ENCODE measurements around the gene CNST.
A peak's percentile ranks its signal among the peaks of the same experiment; 100 is the strongest.
"Not testable (repeated sequence)": the region's sequence is repeated elsewhere in the genome, so short reads cannot be mapped to it uniquely, and the experiment has no call there.

CNST gene

DNA sequence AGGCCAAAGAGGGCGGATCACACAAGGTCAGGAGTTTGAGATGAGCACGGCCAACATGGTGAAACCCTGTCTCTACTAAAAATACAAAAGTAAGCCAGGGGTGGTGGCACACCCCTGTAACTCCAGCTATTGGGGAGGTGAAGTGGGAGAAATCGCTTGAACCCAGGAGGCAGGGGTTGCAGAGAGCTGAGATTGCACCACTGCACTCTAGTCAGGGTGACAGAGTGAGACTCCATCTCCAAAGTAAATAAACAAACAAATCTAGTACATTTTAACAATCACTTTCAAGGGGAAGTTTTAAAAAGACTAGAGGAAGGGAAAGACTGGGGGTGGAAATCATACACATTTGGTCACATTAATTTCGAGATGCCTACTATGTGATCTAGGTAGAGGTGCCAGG lies 6.9 kb upstream of the CNST start:
- peaks cover 77% of the 10 kb centered on the region for H3K36me3 ChIP-seq (ENCODE audit: control insufficient read depth, insufficient read depth, low read length)
- WGBS, 2 experiments (ENCODE audit: insufficient coverage in 2 of 2), result 100% methylated on average over 2 to 4 of the region's 4 CpGs
- no peak overlapping the region for H3K4me3 ChIP-seq (ENCODE audit: extremely low read depth, insufficient read depth, low read length, poor library complexity, severe bottlenecking)
- no peak overlapping the region for H3K27ac ChIP-seq (ENCODE audit: low read depth, low read length, severe bottlenecking)
- H3K4me1 ChIP-seq (ENCODE audit: control insufficient read depth, insufficient read depth, low read length, poor library complexity, severe bottlenecking), result no peaks in the 10 kb centered on the region
- H3K9me3 ChIP-seq (ENCODE audit: control insufficient read depth, low read length), result no peaks in the 10 kb centered on the region

DNA sequence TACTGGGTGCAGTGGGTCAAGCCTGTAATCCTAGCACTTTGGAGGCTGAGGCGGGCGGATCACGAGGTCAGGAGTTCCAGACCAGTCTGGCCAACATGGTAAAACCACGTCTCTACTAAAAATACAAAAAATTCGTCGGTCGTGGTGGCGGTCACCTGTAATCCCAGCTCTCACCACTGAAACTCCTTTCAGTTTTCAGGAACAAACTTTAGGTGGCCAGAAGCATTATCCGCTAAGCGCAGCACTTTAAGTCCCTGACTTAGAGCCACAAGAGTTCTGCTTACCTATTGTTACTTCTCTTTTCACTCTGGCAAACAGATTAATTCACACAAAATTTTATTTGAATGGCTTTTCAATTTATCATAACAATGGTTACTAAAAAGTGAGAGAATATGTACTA lies 5.4 kb upstream of the CNST start:
- WGBS, 2 experiments (ENCODE audit: insufficient coverage in 2 of 2), result 87 to 88% methylated on average over 10 of the region's 10 CpGs
- H3K9me3 ChIP-seq (ENCODE audit: control insufficient read depth, low read length); H3K4me1 ChIP-seq (ENCODE audit: control insufficient read depth, insufficient read depth, low read length, poor library complexity, severe bottlenecking); H3K27ac ChIP-seq (ENCODE audit: low read depth, low read length, severe bottlenecking); H3K4me3 ChIP-seq (ENCODE audit: extremely low read depth, insufficient read depth, low read length, poor library complexity, severe bottlenecking): not testable (repeated sequence)
- H3K36me3 ChIP-seq (ENCODE audit: control insufficient read depth, insufficient read depth, low read length), result peaks cover 70% of the 10 kb centered on the region

DNA sequence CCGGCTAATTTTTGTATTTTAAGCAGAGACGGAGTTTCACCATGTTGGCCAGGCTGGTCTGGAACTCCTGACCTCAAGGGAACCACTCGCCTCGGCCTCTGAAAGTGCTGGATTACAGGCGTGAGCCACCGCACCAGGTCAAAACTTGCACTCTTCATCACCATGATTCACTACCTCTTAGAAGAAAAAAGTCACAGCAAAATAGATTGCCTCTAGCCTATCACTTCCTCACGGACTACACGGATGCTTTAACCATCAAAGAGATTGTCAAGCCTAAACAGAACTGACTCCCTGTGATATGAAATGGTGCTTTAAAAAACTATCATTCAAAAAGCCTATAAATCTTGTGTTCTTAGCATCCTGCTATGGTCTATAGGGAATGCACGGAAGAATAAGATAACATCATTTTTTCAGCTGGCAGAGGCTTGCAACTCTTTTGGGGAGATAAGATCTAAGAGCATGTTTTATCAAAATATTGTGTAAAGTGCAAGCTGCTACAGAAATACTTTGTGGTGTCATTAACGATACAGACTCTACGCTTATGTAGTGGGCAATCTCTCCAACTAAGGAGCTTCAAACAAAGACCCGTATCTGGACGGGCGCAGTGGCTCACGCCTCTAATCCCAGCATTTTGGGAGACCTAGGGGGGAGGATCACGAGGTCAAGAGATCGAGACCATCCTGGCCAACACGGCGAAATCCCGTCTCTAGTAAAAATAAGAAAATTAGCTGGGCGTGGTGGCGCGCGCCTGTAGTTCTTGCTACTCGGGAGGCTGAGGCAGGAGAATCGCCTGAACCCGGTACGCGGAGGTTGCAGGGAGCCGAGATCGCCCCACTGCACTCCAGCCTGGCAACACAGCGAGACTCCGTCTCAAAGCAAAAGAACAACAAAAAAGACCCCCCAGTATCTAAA lies 1.2 kb upstream of the CNST start:
- peaks cover 29% of the 10 kb centered on the region for H3K36me3 ChIP-seq (ENCODE audit: control insufficient read depth, insufficient read depth, low read length)
- peak overlapping the region; percentile 90 for H3K4me3 ChIP-seq (ENCODE audit: extremely low read depth, insufficient read depth, low read length, poor library complexity, severe bottlenecking)
- H3K27ac ChIP-seq (ENCODE audit: low read depth, low read length, severe bottlenecking), result peak overlapping the region; percentile 93
- H3K9me3 ChIP-seq (ENCODE audit: control insufficient read depth, low read length), result no peaks in the 10 kb centered on the region
- 46 to 52% methylated on average over 26 to 28 of the region's 33 CpGs for WGBS, 2 experiments (ENCODE audit: insufficient coverage in 2 of 2)
- H3K4me1 ChIP-seq (ENCODE audit: control insufficient read depth, insufficient read depth, low read length, poor library complexity, severe bottlenecking), result peaks cover 7% of the 10 kb centered on the region

DNA sequence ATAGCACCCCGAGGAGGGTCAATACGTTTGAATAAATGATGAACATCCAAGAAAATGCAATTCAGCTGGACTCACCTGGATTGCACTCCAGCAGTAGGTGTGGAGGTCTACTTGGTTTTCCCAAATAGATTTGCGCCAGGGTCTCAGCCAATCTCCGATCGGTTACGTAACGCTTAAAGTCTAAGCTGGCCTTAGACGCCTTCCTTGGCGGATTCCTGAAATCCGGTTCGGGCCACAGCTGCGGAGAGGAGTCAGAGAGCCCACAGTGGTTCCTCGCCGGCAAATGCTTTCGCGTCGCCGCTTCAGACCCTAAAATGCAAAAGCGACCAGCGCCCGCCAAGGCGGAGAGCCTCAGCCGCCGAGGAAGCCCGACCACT lies 517 bp upstream of the CNST start:
- peak overlapping the region; percentile 90 for H3K4me3 ChIP-seq (ENCODE audit: extremely low read depth, insufficient read depth, low read length, poor library complexity, severe bottlenecking)
- peaks cover 7% of the 10 kb centered on the region for H3K4me1 ChIP-seq (ENCODE audit: control insufficient read depth, insufficient read depth, low read length, poor library complexity, severe bottlenecking)
- no peaks in the 10 kb centered on the region for H3K9me3 ChIP-seq (ENCODE audit: control insufficient read depth, low read length)
- peaks cover 22% of the 10 kb centered on the region for H3K36me3 ChIP-seq (ENCODE audit: control insufficient read depth, insufficient read depth, low read length)
- 0% methylated on average over 23 to 24 of the region's 25 CpGs for WGBS, 2 experiments (ENCODE audit: insufficient coverage in 2 of 2)
- H3K27ac ChIP-seq (ENCODE audit: low read depth, low read length, severe bottlenecking), result peak overlapping the region; percentile 93

DNA sequence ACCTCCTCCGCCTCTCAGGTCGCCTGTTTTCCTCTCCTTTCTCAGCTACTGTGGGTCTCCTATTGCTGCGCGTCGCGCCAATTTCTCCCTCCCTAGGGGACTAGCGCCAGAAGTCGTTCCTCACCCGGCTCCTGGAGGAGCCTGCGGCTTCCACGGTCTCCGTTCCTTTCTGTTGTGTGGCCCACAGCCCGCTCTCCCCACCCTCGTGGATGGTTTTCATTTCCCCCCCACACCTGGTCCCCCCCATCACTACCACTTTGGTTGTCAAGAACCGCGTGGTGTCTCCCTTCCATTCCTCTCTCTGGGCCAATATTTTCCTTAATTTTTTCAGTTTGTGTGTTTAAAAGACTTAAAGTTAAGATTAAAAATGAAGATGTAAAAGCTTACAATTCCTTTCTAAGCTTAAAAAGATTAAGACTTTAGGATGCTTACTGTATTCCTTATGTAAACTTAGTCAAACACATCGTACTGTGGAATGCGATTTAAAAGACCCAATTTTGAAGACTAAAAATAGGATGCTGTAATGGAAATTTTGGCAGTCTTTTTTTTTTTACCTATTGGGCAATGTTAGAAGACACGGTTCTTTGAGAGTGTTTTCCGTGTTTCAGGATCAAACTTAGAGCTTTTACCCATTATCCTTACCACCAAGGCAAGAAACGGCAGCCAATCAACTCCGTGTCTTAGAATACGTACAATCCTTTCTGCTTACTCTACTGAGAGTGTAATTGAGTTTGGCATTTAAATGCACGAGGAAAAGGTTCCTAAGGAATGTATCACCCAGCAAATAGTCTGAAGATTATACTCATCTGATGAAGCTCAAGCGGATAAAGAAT lies 773 bp downstream of the CNST start:
- Histone ChIP-seq H3K36me3 (ENCODE audit: control insufficient read depth, insufficient read depth, low read length) (peaks cover 22% of the 10 kb centered on the region), H3K9me3 (ENCODE audit: control insufficient read depth, low read length) (no peaks in the 10 kb centered on the region), H3K4me3 (ENCODE audit: extremely low read depth, insufficient read depth, low read length, poor library complexity, severe bottlenecking) (peak overlapping the region; percentile 90), H3K27ac (ENCODE audit: low read depth, low read length, severe bottlenecking) (peak overlapping the region; percentile 93), H3K4me1 (ENCODE audit: control insufficient read depth, insufficient read depth, low read length, poor library complexity, severe bottlenecking) (peaks cover 7% of the 10 kb centered on the region)
- 0% methylated on average over 8 to 12 of the region's 25 CpGs for WGBS, 2 experiments (ENCODE audit: insufficient coverage in 2 of 2)

DNA sequence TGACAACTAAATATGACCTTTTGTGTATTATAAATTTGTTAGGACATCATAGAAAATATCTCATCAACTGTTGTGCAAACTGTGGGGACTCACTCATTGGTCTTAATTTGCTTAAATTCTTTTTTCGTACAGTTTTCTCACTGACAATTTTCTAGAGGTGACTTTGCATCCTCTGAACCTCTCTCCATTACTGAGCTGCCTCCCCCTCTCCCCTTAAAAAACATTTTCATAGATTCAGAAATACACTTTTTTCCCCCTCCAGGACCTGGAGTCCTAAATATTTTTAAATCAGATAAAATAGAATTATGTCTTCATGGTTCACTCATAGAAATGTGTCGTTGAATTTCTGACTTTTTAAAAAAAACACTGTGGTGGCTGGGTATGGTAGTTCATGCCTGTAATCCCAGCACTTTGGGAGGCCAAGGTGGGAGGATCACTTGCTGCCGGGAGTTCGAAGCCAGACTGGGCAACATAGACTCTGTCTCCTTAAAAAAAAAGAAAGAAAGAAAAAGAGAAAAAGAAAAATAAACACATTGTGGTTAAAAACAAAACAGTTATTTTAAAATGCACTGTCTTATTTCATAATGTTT lies 1.5 kb downstream of the CNST start:
- H3K27ac ChIP-seq (ENCODE audit: low read depth, low read length, severe bottlenecking), result no peak overlapping the region
- peaks cover 7% of the 10 kb centered on the region for H3K4me1 ChIP-seq (ENCODE audit: control insufficient read depth, insufficient read depth, low read length, poor library complexity, severe bottlenecking)
- peaks cover 17% of the 10 kb centered on the region for H3K36me3 ChIP-seq (ENCODE audit: control insufficient read depth, insufficient read depth, low read length)
- peak overlapping the region; percentile 90 for H3K4me3 ChIP-seq (ENCODE audit: extremely low read depth, insufficient read depth, low read length, poor library complexity, severe bottlenecking)
- 38 to 86% methylated on average over 1 to 2 of the region's 4 CpGs for WGBS, 2 experiments (ENCODE audit: insufficient coverage in 2 of 2)
- no peaks in the 10 kb centered on the region for H3K9me3 ChIP-seq (ENCODE audit: control insufficient read depth, low read length)

DNA sequence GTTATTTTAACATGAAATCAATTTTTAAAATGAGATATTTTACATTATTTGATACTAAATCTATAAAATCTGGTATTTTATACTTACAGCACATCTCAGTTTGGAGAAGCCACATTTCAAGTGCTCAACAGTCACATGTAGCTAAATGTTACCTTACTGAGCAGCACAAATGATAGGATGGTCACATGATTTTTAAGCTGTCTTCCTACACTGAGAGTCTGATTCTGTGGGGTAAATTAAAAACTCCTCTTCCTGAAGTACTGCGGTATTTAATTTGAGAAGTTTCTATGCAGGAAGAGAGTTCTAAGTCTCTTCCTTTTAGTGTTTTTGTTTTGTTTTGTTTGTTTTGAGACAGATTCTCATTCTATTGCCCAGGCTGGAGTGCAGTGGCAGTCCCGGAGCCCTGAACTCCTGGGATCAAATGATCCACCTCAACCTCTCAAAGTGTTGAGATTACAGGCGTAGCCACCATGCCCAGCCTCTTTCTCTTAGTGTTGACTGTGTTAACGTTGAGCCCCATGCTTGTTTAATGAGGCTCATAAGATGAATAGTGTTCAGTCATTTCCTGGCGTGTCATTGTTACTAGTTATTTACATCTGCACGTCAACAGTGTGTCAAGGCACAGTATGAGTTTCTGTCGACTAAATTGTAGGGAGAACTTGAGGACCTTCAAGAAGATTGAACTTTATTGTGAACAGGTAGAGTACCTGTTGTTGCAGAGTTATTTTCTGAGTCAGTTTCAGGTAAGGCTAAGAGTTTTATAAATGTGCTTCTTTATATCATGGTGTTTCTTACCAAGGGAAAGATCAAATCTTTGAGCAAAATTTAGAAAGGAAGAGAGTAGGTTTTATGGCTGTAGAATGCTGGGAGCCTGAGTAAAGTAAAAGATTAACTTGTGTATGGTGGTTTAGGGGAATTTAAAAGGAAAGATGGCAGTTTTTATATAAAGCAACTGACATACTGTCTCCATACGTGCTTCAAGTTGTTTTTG lies 3.3 kb downstream of the CNST start:
- no peaks in the 10 kb centered on the region for H3K9me3 ChIP-seq (ENCODE audit: control insufficient read depth, low read length)
- peaks cover 7% of the 10 kb centered on the region for H3K4me1 ChIP-seq (ENCODE audit: control insufficient read depth, insufficient read depth, low read length, poor library complexity, severe bottlenecking)
- no peak overlapping the region for H3K27ac ChIP-seq (ENCODE audit: low read depth, low read length, severe bottlenecking)
- H3K36me3 ChIP-seq (ENCODE audit: control insufficient read depth, insufficient read depth, low read length), result peaks cover under 1% of the 10 kb centered on the region
- H3K4me3 ChIP-seq (ENCODE audit: extremely low read depth, insufficient read depth, low read length, poor library complexity, severe bottlenecking), result no peak overlapping the region
- WGBS, 2 experiments (ENCODE audit: insufficient coverage in 2 of 2), result 89% methylated on average over 6 to 7 of the region's 8 CpGs

DNA sequence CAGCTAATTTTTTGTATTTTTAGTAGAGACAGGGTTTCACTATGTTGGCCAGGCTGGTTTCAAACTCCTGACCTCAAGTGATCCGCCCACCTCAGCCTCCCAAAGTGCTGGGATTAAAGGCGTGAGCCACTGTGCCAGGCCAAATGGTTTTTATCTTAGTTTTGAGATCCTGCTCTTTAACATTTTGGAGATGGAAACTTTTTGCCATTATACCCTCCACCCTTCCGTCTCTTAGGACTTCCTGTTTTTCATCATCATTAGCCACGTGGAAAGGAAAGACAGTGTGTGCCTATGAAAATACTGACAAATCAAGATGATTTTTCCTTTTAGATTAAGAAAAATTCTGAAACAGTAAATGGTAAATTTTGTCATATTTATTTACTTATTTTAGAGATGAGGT lies 5.1 kb downstream of the CNST start:
- 90 to 100% methylated on average over 2 of the region's 4 CpGs for WGBS, 2 experiments (ENCODE audit: insufficient coverage in 2 of 2)
- H3K9me3 ChIP-seq (ENCODE audit: control insufficient read depth, low read length); H3K27ac ChIP-seq (ENCODE audit: low read depth, low read length, severe bottlenecking); H3K4me1 ChIP-seq (ENCODE audit: control insufficient read depth, insufficient read depth, low read length, poor library complexity, severe bottlenecking); H3K4me3 ChIP-seq (ENCODE audit: extremely low read depth, insufficient read depth, low read length, poor library complexity, severe bottlenecking); H3K36me3 ChIP-seq (ENCODE audit: control insufficient read depth, insufficient read depth, low read length): not testable (repeated sequence)

DNA sequence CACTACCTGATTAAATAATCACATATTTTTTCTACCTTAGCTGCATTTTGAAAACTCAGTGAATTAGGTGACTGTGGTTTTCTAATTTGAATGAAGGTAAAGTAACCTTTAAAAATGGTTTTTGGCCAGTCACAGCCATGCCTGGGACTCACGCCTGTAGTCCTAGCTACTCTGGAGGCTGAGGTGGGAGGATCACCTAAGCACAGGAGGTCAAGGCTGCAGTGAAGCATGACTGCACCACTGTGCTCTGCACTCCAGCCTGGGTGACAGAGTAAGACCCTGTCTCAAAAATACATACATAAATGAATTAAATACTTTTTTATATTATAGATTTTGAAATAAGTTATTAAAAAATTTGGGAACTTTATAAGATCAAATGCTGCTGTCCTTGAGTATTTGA lies 5.7 kb downstream of the CNST start:
- Histone ChIP-seq H3K4me3 (ENCODE audit: extremely low read depth, insufficient read depth, low read length, poor library complexity, severe bottlenecking) (no peak overlapping the region), H3K9me3 (ENCODE audit: control insufficient read depth, low read length) (no peaks in the 10 kb centered on the region), H3K4me1 (ENCODE audit: control insufficient read depth, insufficient read depth, low read length, poor library complexity, severe bottlenecking) (no peaks in the 10 kb centered on the region), H3K27ac (ENCODE audit: low read depth, low read length, severe bottlenecking) (no peak overlapping the region), H3K36me3 (ENCODE audit: control insufficient read depth, insufficient read depth, low read length) (no peaks in the 10 kb centered on the region)
- WGBS, 2 experiments (ENCODE audit: insufficient coverage in 2 of 2), result 86 to 100% methylated on average over 1 of the region's 1 CpG

DNA sequence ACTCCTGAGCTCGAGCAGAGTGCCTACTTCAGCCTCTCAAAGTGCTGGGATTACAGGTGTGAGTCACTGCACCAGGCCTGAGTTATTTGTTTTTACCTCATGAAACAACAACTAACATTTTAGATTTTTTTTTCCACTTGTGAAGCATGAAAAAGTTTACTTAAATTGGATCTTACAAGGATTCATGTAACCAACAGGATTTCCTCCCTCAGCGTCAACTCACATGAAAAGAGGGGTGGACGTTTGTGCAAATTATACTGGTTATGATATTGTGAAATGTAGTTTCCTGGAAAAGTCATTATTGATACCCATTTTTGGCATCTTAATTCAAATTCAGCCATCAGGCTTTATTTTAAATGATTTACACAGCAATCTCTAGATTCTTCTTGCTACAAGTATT lies 6.5 kb downstream of the CNST start:
- no peaks in the 10 kb centered on the region for H3K4me1 ChIP-seq (ENCODE audit: control insufficient read depth, insufficient read depth, low read length, poor library complexity, severe bottlenecking)
- no peak overlapping the region for H3K4me3 ChIP-seq (ENCODE audit: extremely low read depth, insufficient read depth, low read length, poor library complexity, severe bottlenecking)
- H3K36me3 ChIP-seq (ENCODE audit: control insufficient read depth, insufficient read depth, low read length), result no peaks in the 10 kb centered on the region
- H3K9me3 ChIP-seq (ENCODE audit: control insufficient read depth, low read length), result no peaks in the 10 kb centered on the region
- H3K27ac ChIP-seq (ENCODE audit: low read depth, low read length, severe bottlenecking), result no peak overlapping the region
- 94% methylated on average over 2 of the region's 3 CpGs; no CpG with 5 or more reads in 1 of the 2 experiments for WGBS, 2 experiments (ENCODE audit: insufficient coverage in 2 of 2)

All from mesodermal cell (in vitro differentiated cells).